MM.1S (cell line): ENCODE measurements around the gene PRPSAP2.

Source experiments
- DNase-seq: peaks from one replicate; pipeline ENCODE4 v3.0.0-alpha.2; 2015
- H2AFZ ChIP-seq: fragments of 300-600 bp; sonication (generic); 2 replicates; pipeline ENCODE4 v1.6.0; 2016; ENCODE audit warnings: antibody characterized with exemption, low read length
- H3F3A ChIP-seq: fragments of 300-600 bp; sonication (generic); 2 replicates; pipeline ENCODE4 v1.6.1; 2016; ENCODE audit warnings: mild to moderate bottlenecking, antibody characterized with exemption, low read length, moderate library complexity, mixed read lengths; ENCODE audit not compliant: insufficient read depth
- H3K27ac ChIP-seq: fragments of 300-600 bp; sonication (generic); 2 replicates; pipeline ENCODE4 v1.5.1; 2016; ENCODE audit warnings: mild to moderate bottlenecking, low read length
- H3K27me3 ChIP-seq: fragments of 300-600 bp; sonication (generic); replicated peaks from 2 replicates; pipeline ENCODE4 v1.6.0; 2016; ENCODE audit warnings: low read length; ENCODE audit not compliant: insufficient read depth
- H3K36me3 ChIP-seq: fragments of 300-600 bp; sonication (generic); replicated peaks from 2 replicates; pipeline ENCODE4 v1.6.1; 2016; ENCODE audit warnings: mild to moderate bottlenecking, low read length, mixed read lengths; ENCODE audit not compliant: insufficient read depth
- H3K4me1 ChIP-seq: fragments of 300-600 bp; sonication (generic); 2 replicates; pipeline ENCODE4 v1.6.1; 2016; ENCODE audit warnings: low read length, mixed read lengths
- H3K4me2 ChIP-seq: fragments of 300-600 bp; sonication (generic); 2 replicates; pipeline ENCODE4 v1.6.0; 2016; ENCODE audit warnings: low read depth, low read length
- H3K4me3 ChIP-seq: fragments of 300-600 bp; sonication (generic); 2 replicates; pipeline ENCODE4 v1.5.1; 2016; ENCODE audit warnings: low read length, mixed read lengths
- H3K79me2 ChIP-seq: fragments of 300-600 bp; sonication (generic); 2 replicates; pipeline ENCODE4 v1.6.1; 2016; ENCODE audit warnings: mixed run types, low read length, mixed read lengths
- H3K9ac ChIP-seq: fragments of 300-600 bp; sonication (generic); 2 replicates; pipeline ENCODE4 v1.6.1; 2016; ENCODE audit warnings: low read length, mixed read lengths
- H3K9me2 ChIP-seq: fragments of 300-600 bp; sonication (generic); replicated peaks from 2 replicates; pipeline ENCODE4 v1.6.1; 2016; ENCODE audit warnings: mild to moderate bottlenecking, low read length, mixed read lengths; ENCODE audit not compliant: insufficient read depth
- H3K9me3 ChIP-seq: fragments of 300-600 bp; sonication (generic); replicated peaks from 2 replicates; pipeline ENCODE4 v1.6.1; 2016; ENCODE audit warnings: mild to moderate bottlenecking, low read length, mixed read lengths; ENCODE audit not compliant: insufficient read depth
- H4K20me1 ChIP-seq: fragments of 300-600 bp; sonication (generic); 2 replicates; pipeline ENCODE4 v1.6.1; 2016; ENCODE audit warnings: mild to moderate bottlenecking, low read length, moderate library complexity, mixed read lengths; ENCODE audit not compliant: insufficient read depth
- EZH2 ChIP-seq: fragments of 300-600 bp; sonication (generic); optimal IDR thresholded peaks from 2 replicates; pipeline ENCODE3; 2017; ENCODE audit warnings: low read depth, mild to moderate bottlenecking, antibody characterized with exemption, low read length, mixed read lengths
- EZH2phosphoT487 ChIP-seq: fragments of 300-600 bp; sonication (generic); IDR thresholded peaks from 2 replicates; pipeline ENCODE4 v1.6.1; 2018; ENCODE audit warnings: antibody characterized with exemption, low read length
- TF ChIP-seq, protein P1 (sequence below): fragments of 300-600 bp; sonication (generic); IDR thresholded peaks from 2 replicates; pipeline ENCODE4 v1.5.1; 2016; ENCODE audit warnings: antibody characterized with exemption, low read length, mixed read lengths

The PRPSAP2 gene

DNA sequence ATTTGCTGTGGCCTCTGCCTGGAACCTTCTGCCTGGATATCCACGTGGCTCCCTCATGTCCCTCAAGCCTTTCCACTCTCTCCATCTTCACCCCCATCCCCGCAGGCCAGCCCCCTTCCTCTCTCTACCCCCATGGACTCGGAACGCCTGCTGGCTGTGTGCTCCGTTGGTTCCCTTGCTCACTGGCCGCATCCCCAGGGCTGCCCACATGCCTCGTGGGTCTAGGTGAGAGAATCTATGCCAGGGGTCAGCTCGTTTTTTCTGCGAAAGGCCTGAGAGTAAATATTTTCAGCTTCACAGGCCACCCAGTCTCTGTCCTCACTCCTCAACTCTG, 106.1 kb downstream of the PRPSAP2 start:
- H3K27me3 ChIP-seq: no peaks in the 10 kb centered on the region
- no peak overlapping the region for H2AFZ ChIP-seq
- TF ChIP-seq EZH2 (no peak), EZH2phosphoT487 (no peak)
- TF ChIP-seq, protein P1, sequence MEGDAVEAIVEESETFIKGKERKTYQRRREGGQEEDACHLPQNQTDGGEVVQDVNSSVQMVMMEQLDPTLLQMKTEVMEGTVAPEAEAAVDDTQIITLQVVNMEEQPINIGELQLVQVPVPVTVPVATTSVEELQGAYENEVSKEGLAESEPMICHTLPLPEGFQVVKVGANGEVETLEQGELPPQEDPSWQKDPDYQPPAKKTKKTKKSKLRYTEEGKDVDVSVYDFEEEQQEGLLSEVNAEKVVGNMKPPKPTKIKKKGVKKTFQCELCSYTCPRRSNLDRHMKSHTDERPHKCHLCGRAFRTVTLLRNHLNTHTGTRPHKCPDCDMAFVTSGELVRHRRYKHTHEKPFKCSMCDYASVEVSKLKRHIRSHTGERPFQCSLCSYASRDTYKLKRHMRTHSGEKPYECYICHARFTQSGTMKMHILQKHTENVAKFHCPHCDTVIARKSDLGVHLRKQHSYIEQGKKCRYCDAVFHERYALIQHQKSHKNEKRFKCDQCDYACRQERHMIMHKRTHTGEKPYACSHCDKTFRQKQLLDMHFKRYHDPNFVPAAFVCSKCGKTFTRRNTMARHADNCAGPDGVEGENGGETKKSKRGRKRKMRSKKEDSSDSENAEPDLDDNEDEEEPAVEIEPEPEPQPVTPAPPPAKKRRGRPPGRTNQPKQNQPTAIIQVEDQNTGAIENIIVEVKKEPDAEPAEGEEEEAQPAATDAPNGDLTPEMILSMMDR: no peak
- no peaks in the 10 kb centered on the region for H3K79me2 ChIP-seq
- H3K36me3 ChIP-seq: no peaks in the 10 kb centered on the region
- DNase-seq: no peak
- H3K9me2 ChIP-seq: no peaks in the 10 kb centered on the region
- H3K9me3 ChIP-seq: no peaks in the 10 kb centered on the region
- no peaks in the 10 kb centered on the region for H3F3A ChIP-seq
- H4K20me1 ChIP-seq: no peaks in the 10 kb centered on the region
- H3K4me2 ChIP-seq: no peak overlapping the region
- H3K4me1 ChIP-seq: no peaks in the 10 kb centered on the region
- no peak overlapping the region for H3K4me3 ChIP-seq
- no peak overlapping the region for H3K9ac ChIP-seq
- H3K27ac ChIP-seq: no peak overlapping the region

DNA sequence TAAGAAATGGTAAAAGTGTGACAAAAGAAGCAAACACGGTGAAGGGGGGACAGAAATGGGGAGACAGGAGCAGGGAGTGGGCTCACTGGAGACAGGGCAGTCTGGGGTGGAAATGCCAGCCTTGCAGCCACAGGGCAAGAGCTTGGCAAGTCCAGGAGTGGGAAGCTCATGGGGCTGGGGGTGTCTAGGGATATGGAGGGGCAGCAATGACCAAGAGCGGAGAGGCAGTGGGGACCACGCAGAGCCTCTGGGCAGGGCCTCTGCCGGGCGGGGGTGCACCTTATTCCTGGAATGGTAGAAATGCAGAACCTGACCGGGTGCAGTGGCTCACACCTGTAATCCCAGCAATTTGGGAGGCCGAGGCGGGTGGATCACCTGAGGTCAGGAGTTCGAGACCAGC, 106.6 kb downstream of the PRPSAP2 start:
- TF ChIP-seq EZH2: no peak
- TF ChIP-seq EZH2phosphoT487: no peak
- TF ChIP-seq, protein P1: no peak
- no peaks in the 10 kb centered on the region for H4K20me1 ChIP-seq
- H3K36me3 ChIP-seq: no peaks in the 10 kb centered on the region
- no peak overlapping the region for H2AFZ ChIP-seq
- no peaks in the 10 kb centered on the region for H3K9me3 ChIP-seq
- H3K4me2 ChIP-seq: no peak overlapping the region
- no peaks in the 10 kb centered on the region for H3K79me2 ChIP-seq
- H3K4me1 ChIP-seq: no peaks in the 10 kb centered on the region
- H3F3A ChIP-seq: no peaks in the 10 kb centered on the region
- no peak overlapping the region for H3K27ac ChIP-seq
- H3K9me2 ChIP-seq: no peaks in the 10 kb centered on the region
- H3K9ac ChIP-seq: no peak overlapping the region
- no peak overlapping the region for H3K4me3 ChIP-seq
- DNase-seq: no peak
- H3K27me3 ChIP-seq: no peaks in the 10 kb centered on the region

DNA sequence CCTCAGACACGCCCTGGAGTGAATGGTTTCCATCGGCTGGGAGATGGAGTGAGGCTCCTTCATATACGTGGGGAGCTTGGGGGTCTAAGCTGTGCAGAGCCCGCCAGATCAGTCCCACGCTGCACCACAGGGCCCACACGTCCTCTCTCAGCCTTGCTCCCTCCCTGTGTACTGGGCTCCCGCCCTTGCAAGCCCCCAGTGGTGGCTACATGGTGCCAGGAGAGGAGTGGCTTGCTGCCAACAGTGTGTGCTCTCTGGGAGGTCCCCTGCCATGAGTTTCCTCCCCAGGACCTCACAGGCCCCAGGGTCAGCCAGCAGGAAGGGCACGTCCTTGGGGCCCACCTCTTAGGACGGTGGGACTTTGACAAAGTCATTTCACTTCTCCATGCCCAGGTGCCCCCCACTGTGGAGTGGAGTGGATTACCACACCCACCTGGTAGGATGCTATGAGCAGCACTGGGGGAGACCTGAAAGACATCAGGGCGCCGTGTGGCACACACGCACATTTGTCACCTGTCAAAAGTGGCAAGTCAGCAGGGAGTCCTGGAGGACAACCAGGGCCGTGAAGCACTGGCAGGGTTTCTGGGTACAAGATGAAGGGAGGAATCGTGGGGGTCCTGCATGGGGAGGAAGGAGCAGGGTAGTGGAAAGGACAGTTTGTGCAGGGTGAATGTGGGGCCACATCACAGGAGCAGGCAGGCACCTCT, 107.8 kb downstream of the PRPSAP2 start:
- H3F3A ChIP-seq: no peaks in the 10 kb centered on the region
- H3K9ac ChIP-seq: no peak overlapping the region
- no peaks in the 10 kb centered on the region for H3K36me3 ChIP-seq
- no peaks in the 10 kb centered on the region for H3K79me2 ChIP-seq
- TF ChIP-seq EZH2: no peak
- TF ChIP-seq, protein P1: no peak
- TF ChIP-seq EZH2phosphoT487: no peak
- H3K4me1 ChIP-seq: no peaks in the 10 kb centered on the region
- H3K4me3 ChIP-seq: no peak overlapping the region
- H3K27me3 ChIP-seq: no peaks in the 10 kb centered on the region
- no peak overlapping the region for H2AFZ ChIP-seq
- no peak overlapping the region for H3K4me2 ChIP-seq
- no peaks in the 10 kb centered on the region for H4K20me1 ChIP-seq
- no peak for DNase-seq
- no peaks in the 10 kb centered on the region for H3K9me2 ChIP-seq
- no peaks in the 10 kb centered on the region for H3K9me3 ChIP-seq
- no peak overlapping the region for H3K27ac ChIP-seq
